Spleen (tissue), 7 donors: ENCODE measurements around the gene NKAIN2.
"Not testable (repeated sequence)": the region's sequence is repeated elsewhere in the genome, so short reads cannot be mapped to it uniquely, and the experiment has no call there.

Experiments
- POLR2A ChIP-seq, 3 donors: fragments of 450-650 bp; IDR thresholded peaks; one replicate each; pipeline ENCODE4 v1.5.1; 2017; ENCODE audit warnings: antibody characterized with exemption in 3 of 3, mild to moderate bottlenecking in 1 of 3
- POLR2AphosphoS5 ChIP-seq, 3 donors: sonication (generic); formaldehyde crosslinking; IDR thresholded peaks; one replicate each; pipeline ENCODE4 v1.5.1; 2017; ENCODE audit warnings: antibody characterized with exemption in 3 of 3
- TF ChIP-seq, protein P1 (sequence below), 11 experiments: fragments of 200-600 bp in 7 of 11; fragments of 450-650 bp in 4 of 11; sonication (generic) in 4 of 11; IDR thresholded peaks in 8 of 11; conservative IDR thresholded peaks in 3 of 11; 1 replicate in 7 of 11; 2 replicates in 4 of 11; pipeline versions ENCODE4 v1.4.0 to v1.8.0; 2016 to 2021; ENCODE audit warnings: antibody characterized with exemption in 11 of 11, inconsistent platforms in 4 of 11, mild to moderate bottlenecking in 1 of 11
- donor health status: DM: no; HTN: no; CAD: no; lungs with moderate emphysema.
- donor health status: DM: no; HTN: no; CAD: no.
- donor health status: DM: no; HTN: no; CAD: no.

- TF ChIP-seq, protein P1, sequence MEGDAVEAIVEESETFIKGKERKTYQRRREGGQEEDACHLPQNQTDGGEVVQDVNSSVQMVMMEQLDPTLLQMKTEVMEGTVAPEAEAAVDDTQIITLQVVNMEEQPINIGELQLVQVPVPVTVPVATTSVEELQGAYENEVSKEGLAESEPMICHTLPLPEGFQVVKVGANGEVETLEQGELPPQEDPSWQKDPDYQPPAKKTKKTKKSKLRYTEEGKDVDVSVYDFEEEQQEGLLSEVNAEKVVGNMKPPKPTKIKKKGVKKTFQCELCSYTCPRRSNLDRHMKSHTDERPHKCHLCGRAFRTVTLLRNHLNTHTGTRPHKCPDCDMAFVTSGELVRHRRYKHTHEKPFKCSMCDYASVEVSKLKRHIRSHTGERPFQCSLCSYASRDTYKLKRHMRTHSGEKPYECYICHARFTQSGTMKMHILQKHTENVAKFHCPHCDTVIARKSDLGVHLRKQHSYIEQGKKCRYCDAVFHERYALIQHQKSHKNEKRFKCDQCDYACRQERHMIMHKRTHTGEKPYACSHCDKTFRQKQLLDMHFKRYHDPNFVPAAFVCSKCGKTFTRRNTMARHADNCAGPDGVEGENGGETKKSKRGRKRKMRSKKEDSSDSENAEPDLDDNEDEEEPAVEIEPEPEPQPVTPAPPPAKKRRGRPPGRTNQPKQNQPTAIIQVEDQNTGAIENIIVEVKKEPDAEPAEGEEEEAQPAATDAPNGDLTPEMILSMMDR (IDR thresholded peaks at IDR 0.05 in 8 of 11, conservative IDR thresholded peaks at IDR 0.05 in 3 of 11), result not testable (repeated sequence)
- TF ChIP-seq POLR2A, POLR2AphosphoS5 (IDR thresholded peaks at IDR 0.05): not testable (repeated sequence)
Measured at GRCh38 chr6:124737804-124738203, 934.1 kb downstream of the NKAIN2 start.
